GM21423 (cell line): ENCODE results near the gene ACP4.
A peak's percentile ranks its signal among the peaks of the same experiment; 100 is the strongest.

Experiments
- ATAC-seq: cut with Tn5 transposase; IDR thresholded peaks from one replicate; pipeline ENCODE4 v1.9.1; 2021; ENCODE audit warnings: mild to moderate bottlenecking, moderate library complexity; ENCODE audit not compliant: unreplicated experiment

Gene ACP4

DNA sequence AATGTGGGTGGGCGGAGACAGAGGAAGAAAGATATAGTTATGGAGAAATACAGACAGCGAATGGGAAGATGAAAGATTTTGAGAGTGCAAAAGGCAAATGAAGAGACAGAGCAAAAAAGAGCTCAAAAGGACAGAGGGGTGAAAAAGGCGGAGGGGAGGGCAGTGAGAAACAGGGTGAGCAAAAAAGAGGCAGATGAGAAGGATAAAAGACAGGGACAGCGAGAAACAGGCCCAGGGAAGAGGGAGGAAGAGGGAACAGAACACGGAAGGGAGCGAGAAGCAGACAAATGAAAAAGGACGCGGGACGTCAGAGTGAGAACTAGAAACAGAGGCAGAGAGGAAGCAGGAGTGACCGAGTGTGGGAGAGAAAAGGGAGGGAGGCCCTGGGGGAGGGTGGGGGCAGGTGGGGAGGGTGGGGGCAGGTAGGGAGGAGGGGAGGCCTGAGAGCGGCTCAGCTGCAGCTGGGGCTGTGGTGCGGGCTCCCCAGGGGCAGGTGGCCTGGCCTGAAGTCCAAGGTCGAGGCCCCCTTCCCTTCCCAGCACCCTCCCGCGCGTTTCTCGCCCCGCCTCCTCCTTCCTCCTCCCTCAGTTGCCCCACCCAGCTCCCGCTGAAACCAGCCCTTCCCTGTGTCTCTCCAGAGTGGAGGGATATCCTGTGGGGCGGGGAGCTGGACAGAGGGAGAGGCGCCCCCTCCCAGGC lies 30.5 kb downstream of the ACP4 start:
- no peak for ATAC-seq

DNA sequence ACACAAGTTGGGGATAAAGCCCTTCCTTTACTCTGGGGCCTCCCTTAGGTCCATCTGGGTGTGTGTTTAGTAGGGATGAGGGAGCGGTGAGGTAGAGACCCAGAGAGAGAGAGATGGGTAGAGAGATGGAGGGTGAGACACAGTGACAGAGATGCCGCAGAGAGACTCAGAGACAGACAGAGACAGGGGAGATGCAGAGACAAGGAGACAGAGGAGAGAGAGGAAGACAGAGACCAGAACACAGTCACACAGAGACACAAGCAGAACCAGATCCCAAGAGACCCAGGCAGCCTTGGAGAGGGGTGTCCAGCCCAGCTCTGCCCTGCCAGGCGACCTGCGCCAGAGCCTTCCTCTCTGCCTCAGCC lies 31.0 kb downstream of the ACP4 start:
- ATAC-seq = no peak

DNA sequence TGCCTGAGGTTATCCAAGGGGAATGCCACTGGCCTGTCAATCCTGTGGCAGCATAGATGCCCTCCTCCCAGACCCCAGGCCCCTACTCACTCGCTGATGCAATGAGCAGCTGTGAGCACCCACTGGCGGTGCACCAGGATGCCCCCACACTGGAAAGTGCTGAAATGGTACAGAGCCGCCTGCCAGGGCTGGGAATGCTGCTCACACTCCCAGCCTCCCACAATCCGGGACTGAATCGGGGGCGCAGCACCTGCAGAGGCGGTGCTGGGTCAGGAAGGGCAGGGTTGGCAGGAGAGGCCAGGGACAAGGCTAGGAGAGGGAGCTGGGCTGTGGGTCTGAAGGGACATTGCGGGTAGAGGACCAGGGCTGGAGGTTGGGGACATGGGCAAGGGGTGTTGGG lies 31.4 kb downstream of the ACP4 start:
- no peak for ATAC-seq

DNA sequence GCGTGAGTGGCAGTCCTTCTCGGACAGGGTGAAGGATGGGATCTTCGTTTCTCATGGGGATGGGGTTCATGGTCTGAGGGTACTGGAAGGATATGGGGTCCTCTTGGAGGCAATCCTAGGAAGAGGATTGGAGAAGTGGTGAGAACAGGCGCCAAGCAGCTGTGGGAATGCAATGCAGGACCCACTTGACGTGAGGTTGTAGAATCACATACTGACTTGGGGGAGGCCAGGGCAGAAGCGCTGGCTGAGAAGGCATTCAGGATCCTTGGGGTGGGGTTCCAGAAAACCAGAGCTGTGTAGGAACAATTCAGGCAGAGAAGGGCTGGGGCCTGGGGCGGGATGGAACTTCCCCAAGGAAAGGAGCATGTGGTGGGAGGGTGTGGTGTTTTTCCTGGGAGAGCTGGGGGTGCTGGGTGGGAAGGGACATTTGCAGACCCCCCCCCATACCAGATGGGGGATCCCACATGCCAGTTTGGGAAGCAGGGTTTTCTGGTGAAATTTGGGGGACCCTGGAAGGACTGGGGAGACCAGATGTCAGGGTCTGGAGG lies 32.5 kb downstream of the ACP4 start:
- no peak for ATAC-seq

DNA sequence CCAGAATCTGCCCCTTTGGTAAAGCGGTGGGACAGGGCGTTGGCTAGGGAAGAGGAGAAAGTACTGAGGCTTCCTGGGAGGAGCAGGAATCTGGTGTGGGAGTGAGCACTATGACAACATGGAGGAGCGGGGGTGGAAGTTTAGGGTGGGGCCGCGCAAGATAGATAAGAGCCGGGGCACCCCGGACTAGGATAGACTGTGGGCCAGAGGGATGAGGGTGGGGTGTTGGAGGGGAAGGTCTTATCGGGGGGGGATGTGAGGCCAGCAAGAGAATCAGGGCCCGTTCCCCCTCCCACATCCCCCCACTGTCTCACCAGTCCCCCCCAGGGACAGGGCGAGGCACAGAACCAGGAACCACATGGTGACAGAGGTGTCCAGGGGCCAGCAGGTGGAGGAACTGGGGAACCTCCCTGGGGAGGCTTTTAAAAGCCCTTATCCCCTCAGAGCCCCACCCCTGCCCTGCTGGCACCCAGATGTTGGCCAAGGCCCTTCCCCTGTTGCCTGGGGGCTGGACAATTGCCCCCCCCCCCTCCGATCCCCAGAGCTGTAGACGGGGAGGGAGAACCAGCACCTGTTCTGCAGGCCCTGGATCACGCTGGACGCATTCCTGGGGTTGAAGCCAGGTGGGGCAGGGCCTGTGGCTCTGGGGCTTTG lies 33.3 kb downstream of the ACP4 start, which contains the start of gene KLK1:
KLK1 (minus strand) TSS at position 399 of the 654 bp plus-strand sequence; CDS start at position 360, 39 bp downstream.
- ATAC-seq = no peak

DNA sequence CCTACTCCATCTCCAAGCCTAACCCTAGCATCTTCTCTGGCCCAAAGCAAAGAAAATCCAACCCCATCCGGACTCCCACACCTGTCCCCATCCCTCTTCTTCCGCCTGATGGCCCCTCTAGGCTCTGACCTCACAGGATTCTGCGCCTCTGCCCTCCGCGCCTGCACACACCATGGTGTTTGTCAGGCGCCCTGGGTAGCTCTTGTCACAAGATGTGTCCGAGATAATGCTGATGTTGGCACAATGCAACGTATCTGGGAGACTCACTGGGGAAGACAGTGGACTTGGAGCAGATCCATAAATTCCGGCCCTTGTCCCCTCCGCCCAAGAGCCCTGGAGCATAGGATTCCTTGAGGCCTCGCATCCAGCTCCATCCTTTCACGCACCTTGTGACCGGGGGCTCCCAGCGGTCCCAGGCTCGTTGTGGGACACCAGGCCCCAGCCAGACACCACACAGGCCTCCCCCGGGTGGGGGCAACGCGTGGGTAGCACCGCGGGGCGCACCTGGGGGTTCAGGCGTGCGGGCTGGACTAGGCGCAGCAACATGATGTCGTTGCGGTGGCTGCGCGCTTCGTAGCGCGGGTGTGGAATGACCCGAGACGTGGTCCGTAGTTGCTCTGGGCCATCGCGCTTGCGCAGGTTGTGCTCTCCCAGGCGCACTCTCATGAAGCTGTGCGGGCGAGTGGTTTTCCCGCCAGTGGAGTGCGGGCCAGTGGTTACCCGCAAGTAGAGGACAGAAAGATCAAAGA lies 36.5 kb downstream of the ACP4 start:
- no peak for ATAC-seq

DNA sequence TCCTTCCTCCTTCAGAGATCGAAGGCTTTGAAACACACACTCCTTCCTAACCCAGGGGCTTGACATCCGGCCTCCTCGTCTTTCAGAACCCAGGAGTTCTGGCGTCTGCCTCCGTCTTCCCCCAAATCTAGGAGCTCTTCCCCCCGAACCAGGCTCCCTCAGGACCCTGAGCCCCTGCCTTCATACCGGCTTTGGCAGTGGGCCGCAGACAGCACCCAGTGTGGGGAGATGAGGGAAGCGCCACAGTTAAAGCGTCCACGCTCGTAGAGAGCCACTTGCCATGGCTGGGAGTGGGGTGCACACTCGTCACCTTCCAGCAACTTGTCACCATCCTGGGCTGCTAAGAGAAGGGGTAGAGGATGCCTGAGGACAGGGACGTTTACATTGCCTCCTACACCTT lies 37.3 kb downstream of the ACP4 start:
- ATAC-seq = no peak

DNA sequence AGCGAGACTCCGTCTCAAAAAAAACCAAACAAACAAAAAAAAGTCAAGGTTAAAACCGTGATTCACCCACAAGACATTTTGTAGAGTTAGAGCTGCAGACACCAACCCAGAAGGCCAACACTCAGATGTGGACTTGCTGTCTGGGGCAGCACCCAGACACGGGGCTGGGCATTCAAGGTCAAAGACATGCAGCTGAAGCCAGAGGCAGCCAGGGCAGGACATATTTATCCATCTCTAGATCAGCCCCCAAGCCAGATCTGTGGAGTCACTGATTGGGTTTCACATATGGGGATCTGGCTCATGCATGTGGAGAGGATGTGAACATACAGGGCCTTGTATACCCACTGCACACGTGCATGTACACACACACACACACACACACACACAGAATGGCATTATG lies 39.6 kb downstream of the ACP4 start:
- ATAC-seq = no peak

DNA sequence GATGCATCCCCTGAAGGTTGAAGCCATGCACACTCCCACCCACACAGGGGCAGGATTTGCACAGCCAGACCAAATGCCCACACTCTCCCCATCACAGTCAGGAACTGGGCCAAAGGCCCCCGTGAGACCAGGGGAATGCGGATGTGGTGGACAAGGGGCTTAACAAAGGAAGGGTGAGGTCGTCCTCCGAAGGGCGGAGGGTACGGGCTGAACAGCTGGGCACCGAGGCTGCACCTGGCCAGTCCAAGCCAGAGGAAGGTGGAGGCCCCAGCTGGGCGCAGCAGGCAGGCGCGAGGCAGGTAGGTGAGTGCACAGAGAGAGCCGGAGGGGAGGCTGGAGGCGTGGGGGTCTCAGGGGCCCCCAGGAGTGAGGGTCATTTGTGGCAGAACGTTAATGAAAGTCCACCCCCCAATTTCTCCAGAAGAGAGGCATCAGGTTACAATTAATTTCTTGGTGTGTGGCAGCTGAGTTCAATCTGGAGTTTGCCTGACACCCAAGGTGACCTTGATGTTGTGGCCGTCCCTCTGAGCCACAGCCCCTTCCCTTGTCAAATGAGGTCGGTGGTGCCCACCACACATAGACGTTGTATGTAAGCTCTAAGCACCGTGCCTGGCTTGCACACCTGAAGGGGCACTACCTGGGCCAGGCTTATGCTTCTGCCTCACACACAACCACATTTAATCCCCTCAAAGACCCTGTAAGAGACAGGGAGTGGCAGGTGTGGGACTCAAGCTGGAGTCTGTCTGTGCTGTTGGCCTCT lies 40.2 kb downstream of the ACP4 start:
- ATAC-seq = no peak

DNA sequence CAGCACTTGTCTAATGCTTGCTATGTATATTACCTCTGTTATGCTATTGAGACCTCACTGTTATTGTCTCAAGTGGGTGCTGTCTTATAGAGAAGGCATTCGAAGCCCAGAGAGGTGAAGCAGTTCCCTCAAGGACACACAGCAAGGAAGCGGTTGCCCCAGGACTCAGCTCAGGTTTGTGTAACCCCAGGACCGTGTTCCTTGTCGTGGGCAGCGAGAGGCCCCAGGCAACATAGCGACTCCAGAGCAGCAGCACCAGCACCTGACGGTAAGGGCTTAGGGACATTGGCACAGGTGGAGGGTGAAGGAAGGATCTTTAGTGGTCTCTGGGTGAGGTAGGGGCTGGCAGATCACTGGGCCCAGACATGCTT lies 40.8 kb downstream of the ACP4 start:
- no peak for ATAC-seq

DNA sequence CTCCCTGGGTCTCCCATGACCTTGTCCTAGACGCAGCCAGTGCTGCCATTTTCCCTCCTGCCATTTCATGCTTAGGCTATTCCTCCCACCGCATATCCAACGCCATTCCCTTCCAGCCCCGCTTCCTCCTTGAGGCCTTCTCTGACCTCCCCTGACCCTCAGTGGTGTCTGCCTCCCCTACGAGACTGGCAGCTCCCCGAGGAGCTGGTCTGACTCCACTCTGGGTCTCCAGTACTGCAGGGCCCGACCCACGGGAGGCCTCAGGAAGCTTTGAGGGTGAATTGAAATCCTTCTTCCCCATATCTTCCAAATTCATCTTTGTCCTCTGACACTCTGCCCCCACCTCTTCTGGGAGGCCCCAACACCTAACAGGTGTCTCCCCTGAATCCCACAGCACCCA lies 42.5 kb downstream of the ACP4 start:
- no peak for ATAC-seq

DNA sequence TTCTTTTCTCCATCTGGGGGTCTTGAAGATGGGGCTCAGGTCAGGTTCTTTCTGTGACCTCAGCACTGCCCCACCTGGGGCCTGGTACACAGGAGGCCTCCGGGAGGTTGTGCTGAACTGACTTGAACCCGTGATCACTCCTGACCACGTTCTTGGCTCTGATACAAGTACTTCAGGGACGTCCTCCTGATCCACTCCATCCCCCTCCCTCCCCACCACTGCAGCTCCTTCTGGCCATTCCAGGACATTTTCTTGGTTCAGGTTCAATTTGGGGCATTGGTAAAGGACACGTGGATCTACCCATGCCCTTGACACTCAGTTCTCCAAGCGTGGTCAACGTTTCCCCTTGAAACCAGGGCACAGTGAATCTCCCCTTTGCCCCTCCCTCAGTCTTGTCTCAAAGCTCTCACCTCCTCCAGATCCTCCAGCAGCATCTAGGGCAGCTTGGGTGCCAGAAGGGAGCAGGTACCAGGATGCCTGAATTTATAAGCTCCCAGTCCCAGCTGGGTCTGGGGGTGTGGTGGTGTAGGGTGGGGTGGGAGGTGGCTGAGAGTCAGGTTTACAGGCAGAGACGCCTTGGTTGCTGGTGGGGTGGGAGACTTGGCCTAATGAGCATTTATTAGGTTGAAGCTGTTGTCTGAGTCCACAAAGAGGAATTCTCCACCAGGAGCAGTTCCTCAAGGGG lies 43.0 kb downstream of the ACP4 start, which contains the start of gene KLK15:
KLK15 (minus strand) TSS at position 458 of the 685 bp plus-strand sequence. CDS start 2,082 bp downstream, outside the sequence.
- ATAC-seq = no peak

DNA sequence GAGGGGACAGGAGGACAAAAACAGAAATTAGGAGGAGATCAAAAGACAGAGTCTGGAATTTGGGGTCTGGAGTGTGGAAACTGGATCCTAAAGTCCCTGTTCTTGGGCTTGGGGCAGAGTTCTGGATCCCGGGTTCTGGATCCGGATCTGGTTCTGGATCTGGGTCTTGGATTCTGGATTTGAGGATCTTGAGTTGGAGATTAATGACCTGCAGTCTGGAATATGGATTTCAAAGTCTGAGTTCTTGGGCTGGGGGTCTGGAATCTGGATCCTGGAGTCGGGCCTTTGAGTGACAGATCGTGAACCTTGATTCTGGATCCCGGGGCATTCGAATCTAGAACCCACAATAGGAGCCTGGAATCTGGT lies 43.6 kb downstream of the ACP4 start:
- ATAC-seq = no peak

DNA sequence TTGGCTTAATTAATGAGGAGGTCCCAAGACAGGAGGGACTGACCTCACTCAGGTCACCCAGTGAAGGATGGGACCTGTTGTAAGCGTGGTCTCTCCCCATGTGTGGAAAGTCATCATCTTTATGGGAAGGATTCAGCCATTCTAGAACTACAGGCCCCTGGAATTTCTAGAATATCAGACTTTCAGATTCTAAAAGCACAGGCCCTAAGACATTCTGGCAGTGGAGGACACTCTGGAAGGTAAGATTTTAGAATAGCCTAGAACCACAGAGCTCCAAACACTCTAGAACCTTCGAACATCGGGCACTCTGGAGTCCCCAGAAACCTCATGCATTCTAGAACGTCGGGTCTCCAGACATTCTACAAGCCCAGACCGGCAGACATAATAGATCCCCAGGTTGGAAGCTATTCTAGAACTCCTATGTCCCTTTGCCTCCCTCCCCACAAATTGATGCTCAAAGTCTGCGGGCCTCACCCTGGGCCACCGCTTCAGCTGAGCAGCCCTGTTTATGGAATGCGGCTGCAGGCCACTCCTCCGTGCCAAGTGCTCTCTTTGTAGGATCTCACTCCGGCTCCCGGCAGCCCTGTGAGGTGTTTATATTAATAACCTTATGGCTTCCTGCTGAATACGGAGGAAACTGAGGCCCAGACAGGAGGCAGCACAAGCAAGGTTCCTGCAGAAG lies 45.0 kb downstream of the ACP4 start:
- ATAC-seq = no peak

DNA sequence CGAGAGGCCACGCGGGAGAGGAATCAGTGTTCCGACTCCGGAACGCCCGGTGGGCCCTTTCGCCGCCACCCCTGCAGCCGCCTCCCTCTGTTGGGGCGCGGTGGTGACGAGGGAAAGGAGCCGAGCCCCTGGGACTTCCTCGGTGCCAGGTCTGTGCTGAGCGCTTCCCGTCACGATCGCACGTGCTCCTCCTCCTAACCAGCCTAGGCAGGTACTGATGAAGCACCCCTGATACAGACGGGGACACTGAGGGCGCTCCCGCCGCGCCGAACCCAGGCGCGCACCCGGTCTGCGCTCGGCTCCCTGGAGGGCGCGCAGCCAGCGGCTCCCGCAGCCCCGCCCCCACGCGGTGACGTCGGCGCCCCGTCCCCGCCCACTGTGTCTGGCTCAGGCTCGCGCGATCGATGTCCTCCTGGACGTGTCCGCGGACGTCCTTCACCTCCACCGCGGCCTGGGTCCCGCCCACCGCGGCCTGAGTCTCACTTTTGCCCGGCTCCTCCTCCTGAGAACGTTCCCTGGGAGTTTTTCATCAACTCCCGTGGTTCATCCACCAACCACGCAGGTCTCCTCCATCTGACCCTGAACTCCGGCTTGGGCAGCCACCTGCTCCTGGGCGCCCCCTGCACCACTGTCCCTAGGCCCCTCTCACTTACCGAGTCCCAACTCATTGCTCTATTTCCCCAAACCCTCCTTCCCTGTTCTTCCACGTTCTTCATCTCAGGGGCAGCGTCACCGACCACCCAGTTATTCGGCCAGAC lies 45.7 kb downstream of the ACP4 start:
- ATAC-seq = peak; percentile 66

DNA sequence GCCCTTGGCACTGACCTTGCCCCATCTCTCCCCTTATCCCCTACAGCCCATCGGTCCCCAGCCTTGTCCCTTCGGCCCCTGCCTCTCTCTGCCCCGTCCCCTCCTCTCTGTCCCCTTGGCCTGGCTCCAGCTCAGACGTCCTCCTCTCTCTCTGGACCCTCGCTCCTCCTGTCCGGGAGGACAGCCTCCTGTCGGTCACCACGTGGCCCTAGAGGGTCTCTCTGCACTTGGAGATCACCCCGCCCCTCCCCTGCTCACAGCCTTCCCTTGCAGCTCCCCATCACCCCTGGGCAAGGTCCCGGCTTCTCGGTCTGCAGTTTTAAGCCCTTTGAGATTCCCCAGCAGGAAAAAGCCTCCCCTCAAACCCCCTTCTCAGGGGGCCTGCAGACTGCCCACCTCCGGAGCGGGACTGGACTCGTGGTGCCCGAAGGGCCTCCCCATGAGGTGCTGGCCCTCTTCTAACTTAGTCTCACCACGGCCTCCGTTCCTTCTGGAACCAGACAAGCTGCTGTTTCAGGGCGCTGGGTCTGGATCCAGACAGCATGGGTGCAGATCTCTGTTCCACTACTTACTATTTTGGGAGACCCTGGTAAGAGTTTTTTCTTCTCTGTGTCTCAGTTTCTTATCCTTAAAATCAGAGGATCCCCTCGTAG lies 46.5 kb downstream of the ACP4 start:
- ATAC-seq = no peak

DNA sequence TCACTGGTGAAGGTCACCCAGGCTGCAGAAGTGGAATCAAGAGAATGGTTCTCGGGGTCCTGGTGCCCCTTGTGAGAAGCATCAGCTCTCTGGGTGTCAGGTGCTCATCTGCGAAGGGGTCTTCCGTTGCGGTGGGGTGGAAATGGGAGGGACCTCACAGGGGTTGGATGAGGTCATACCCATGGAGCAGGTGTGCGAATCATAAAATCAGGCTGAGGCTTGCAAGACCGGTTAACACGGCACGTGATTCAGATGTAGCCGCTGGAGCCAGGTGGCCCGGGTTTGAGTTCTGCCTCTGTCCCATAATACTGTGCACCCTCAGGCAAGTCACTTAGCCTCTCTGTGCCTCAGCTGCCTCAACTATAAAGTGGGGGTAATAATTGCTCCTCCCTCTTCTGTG lies 47.1 kb downstream of the ACP4 start:
- ATAC-seq = no peak

DNA sequence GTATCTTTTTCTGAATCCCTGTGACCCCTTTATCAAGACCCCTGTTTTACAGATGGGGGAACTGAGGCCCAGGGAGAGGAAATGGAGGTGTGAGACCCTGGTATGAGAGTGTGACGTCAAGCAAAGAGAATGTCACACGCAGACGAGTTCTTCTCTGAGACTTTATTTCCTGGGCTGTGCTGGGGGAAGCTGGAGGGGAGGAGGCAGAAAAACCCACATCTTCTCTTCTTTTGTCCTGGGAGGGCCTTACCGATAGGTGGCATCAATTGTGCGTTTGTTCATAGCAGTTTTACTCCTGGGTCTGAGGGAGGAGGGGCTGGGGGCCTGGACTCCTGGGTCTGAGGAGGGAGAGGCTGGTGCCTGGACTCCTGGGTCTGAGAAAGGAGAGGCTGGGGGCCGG lies 48.0 kb downstream of the ACP4 start:
- ATAC-seq = no peak
